Subcutaneous adipose tissue (tissue), 4 donors: Measurements from ENCODE around the gene FAM219A. TPM values are rescaled to one million over a fixed set of nuclear protein-coding genes. Genes with fewer than 3 reads are reported as not detected.

Experiments used
- CTCF ChIP-seq: fragments of 450-650 bp; IDR thresholded peaks from one replicate; pipeline ENCODE4 v1.5.1; 2016; ENCODE audit warnings: low read depth, mild to moderate bottlenecking, control low read depth, antibody characterized with exemption, moderate library complexity
- total RNA-seq, 4 donors: library from RNA; depleted of rRNA; stranded (reverse); fragments of >200 nt; gene quantifications; one replicate each; pipeline ENCODE4 v1.1.0, GENCODE V29; 2016

Gene FAM219A
- total RNA-seq, 4 donors from 2014 or later = 5.1 to 13.9 (median 7.9) TPM

GRCh38 chr9:34378376-34379060 is 79.9 kb downstream of the FAM219A start:
- TF ChIP-seq CTCF = no peak

GRCh38 chr9:34377404-34377746 is 81.0 kb downstream of the FAM219A start:
- no peak for TF ChIP-seq CTCF

- TF ChIP-seq CTCF = no peak
Measured at GRCh38 chr9:34376596-34377403, 81.6 kb downstream of the FAM219A start, which contains the start of gene MYORG. MYORG (minus strand) TSS chr9:34376898; CDS start chr9:34372943, 3,955 bp downstream.

- no peak for TF ChIP-seq CTCF
Measured at GRCh38 chr9:34375901-34376595, 82.3 kb downstream of the FAM219A start.

DNA sequence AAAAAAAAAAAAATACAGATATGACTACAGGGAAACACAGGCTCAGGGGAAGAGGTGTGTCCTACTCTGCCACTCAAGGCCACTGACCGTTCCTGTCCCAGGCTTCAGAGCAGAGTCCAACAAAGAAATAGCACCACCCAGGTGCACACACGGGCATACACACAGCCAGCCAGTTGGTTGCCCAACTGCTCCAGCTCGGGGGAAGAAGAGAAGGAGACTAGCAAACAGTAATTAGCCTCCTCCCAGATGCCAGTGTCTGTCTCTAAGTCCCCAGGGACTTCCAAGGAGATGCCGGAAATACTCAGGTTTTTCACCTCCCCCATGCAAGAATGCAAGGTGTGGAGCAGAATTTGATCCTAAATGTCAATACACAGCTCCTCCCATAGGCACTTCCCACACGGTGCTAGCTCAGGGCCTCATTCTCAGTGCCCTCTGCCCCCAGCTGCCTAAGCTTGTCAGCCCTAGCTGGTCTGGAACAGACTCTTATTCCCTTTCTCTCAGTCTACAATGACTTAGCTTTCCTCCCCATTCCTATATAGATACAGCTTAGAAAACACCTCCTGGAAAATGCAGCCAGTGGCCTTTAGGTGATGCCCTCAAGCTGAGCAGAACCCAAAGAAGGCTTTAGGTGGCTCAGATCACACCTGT is 83.3 kb downstream of the FAM219A start:
- no peak for TF ChIP-seq CTCF

- TF ChIP-seq CTCF = no peak
Measured at GRCh38 chr9:34374339-34374738, 84.0 kb downstream of the FAM219A start.
